ENCODE measurements around the gene TMEM184B.

TMEM184B gene

DNA sequence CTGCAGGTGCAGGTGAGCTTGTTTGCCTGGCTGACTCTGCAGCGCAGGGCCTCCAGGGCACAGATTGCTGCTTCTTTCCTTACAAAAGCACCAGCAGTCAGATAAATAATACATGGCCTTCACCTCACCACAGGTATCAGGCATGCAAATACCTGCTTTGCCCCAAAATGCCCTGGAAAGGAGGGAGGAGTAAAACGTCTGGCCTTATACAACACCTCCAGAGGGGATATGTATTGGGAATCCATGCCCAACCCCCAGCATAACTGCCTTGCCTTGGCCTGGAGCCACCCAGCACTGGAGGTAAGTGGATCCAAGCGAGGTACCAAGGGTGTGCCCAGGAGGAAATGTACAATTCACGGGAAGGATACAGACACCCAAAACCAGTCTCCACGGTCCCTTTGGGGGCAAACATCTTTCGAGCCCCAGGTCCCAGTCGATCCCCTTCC lies 860 bp downstream of the TMEM184B start:
- DNase-seq = no peak

DNA sequence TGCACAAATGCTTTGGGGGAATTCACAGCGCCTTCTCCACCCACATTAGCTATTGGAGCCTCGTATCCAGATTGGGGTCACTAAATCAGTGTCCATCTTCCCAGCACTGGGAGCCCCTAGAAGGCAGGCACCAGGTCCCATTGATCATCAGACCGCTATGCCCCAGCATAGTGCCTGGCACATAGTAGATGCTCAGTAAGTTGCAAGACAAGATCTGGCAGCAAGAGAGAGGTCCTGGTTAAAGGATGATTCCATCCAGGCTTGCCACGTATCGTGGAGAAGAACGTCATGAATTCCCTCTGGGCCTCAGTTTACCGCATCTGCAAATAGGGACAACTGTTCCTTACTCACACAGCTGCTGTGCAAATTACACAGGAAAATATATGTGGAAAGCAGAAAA lies 1.7 kb downstream of the TMEM184B start:
- no peak for DNase-seq

DNA sequence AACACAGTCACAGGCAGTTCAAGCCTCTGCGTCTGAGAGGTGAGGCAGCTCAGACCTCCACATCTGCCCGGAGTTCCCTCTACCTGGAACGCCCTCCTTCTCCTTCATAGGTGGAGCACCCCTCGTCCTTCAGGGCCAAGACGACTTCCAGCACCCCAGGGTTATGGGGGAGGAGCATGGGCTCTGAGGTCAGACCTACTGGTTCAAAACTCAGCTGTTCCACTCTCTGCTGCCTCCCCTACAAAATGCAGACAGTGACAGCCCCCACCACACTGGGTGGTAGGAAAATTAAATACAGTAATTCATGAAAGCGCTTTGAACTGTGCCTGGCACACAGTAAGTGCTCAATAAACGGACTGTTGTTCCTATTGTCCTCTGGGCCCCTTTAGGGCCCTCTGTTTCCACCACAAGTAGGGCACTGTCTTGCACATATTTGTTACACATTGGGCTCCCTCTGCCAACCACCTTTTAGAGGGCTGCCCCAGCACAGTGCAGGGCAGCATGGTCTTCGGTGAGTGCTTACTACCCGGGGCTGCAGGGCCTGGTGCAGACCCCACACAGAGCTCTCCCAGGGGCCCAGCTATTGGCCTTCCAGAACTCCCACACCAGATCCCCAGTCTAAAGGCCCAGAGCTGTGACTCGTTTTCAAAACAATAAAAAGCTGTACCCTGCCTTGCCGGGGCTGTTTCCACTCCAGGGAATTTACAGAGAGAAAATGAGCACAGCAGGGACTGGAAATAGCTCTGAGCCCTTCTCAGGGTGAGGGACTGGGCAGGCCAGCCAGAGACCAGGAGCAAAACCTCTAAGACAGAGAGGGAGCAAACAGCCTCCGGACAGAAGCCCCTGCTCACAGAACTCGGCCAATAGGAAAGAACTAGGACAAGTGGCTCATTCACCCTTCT lies 2.5 kb downstream of the TMEM184B start:
- DNase-seq = no peak

DNA sequence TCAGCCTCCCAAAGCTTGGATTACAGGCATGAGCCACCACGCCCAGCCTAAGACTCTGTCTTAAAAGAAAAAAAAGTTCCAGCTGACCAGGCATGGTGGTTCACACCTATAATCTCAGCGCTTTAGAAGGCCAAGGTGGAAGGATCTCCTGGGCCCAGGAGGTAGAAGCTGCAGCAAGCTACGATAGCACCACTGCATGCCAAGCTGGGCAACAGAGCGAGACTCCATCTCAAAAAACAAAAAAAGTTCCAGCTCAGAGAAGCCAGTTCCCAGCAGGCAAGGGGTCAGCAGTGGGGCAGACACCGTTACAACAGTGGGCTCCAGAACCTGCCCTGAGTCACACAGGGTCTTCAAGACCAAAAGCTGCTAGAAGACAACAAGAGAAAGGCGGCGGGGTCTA lies 3.3 kb downstream of the TMEM184B start:
- no peak for DNase-seq

DNA sequence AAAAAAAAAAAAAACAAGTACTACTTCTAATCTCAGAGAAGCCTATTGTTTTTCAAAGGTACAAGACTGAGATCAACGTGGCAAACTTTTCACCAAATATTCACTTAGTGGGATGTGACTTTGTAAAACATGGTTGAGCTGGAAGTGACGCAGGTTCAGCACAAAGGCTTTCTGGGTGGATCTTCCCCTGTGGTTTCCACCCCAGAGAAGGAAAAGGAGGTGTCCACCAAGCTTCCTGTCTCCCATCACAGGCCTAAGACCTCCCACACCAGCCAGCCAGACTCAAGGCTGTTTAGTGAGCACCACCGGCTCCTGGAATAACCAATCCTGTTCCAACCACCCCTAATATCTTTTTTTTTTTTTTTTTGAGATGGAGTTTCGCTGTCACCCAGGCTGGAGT lies 5.7 kb downstream of the TMEM184B start:
- peak; percentile 51 for DNase-seq

DNA sequence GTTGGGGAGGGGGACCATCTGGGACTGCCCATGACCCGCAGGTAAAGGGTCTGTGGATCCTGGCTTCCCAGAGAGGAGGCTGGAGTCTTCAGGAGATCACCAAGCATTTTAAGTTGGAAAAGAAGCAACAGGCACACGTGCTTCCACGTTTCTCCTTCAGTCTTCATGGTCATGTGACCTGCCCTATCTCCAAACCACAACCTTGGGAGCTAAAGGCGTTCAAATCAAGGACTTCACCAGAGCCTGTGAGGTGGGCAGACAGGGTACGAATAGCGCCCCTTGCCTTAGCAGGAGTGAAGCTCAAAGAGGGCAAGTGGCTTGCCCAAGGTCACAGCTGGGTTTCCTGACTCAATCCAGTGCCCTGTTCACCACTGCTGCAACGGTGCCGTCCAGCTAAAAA lies 6.7 kb downstream of the TMEM184B start:
- no peak for DNase-seq

DNA sequence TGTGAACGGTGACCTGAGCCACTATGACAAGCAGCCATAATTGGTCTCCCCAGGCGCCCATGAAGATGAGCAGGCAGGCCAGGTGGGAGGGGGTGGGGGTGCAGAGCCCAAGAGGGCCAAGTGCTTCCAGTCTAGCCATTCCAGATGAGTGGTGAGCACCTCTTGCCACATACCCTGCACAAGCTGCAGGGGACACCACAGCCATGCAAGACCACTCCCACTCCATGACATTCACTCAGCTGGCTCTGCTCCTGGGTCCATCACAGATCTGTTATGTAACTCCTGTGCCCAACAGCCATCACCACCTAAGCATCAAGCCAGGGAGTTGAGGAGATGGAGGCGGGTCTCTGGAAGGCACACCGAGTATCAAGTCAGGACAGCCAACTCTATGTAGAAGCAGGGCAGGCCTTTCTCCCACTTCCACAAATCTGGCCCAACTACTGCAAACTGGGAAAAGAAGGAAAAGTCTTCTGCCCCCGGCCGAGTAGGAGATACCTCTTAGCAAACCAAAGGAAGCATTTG lies 8.4 kb downstream of the TMEM184B start:
- no peak for DNase-seq

DNA sequence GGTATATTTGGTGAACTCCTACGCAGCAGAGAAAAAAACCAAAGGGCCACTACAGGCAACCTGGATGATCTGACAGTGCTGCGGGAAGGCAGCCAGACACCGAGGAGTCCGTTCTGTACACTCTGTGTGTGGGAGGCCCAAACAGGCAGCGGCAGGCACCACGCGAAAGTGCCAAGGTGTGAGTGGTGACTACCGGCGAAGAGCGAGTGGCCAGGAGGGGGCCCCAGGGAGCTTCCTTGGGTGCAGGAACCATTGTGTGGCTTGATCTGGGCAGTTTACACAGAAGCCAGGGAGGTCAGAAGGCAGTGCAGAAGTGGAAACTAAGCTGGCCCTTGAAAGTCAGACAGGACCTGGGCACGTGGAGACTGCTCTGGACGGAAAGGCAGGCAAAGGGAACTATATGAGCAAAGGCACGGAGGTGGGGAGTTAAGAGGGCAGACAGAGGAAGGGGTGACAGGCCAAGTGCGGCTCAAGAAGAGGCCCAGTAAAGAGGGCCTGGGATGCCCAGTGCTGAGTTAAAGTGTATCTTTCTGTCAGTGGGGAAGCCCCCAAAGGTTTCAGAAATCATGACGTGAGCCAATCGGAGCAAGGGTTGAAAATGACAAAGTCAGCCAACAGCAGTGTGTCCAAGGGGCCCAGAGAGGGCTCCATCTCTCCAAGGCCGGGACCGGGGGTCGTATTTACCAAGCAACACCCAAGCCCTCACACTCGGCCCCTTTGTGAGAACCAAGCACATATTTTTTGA lies 10.6 kb downstream of the TMEM184B start:
- peak; percentile 67 for DNase-seq

DNA sequence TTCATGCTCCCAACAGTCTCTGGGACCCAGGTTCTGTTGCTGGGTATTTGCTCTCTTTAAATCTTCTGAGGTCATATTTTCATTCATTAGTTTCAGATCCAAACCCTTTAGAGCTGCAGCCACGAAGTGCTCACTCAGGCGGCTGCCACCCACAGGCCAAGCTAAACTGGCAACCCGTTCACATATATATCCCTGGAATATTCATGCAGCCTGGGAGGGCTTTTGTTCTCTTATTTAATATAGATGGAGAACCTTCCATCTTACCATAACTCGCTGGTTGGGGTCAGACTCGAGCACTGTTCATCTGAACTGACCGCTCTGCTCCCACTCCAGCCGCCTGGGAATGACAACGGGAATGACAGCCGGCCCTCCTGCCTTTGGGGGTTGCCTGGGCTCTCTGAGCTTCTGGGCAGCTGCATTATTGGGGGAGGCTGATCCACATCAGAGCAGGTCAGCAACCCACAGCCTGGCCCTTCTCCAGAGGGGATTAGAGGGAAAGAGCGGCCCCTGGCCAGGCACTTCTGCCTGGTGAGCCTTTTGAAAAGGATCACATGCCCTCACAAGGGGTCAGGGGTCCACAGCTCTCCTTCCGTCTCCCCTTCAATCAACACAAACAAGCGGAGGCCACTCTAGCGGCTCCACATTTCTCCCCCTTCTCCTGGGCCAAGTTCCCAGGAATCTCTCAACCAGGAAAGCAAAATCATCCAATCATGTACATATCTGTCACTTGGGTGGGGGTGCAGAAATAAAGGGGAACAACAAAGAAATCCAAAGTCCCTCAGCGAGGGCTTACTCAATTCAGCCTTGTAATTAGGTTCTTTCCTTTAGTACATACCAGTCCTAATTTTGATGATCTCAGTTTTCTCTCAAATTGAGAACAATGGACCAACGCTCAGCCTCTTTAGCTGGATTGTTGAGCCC lies 11.8 kb downstream of the TMEM184B start:
- no peak for DNase-seq

DNA sequence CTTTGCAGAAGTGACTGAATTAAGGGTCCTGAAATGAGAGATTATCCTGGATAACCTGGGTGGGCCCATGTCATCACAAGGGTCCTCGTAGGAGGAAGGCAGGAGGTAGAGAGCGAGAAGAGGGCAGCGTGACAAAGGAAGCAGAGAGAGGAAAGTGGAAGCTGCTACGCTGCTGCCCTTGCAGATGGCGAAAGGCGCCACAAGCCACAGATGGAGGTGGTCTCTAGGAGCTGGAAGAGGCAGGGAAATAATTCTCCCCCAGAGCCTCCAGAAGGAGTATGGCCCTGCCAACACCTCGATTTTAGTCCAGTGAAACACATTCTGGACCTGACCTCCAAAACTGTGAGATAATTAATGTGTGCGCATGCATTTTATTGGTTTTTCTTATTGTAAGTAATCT lies 13.4 kb downstream of the TMEM184B start:
- DNase-seq = no peak

DNA sequence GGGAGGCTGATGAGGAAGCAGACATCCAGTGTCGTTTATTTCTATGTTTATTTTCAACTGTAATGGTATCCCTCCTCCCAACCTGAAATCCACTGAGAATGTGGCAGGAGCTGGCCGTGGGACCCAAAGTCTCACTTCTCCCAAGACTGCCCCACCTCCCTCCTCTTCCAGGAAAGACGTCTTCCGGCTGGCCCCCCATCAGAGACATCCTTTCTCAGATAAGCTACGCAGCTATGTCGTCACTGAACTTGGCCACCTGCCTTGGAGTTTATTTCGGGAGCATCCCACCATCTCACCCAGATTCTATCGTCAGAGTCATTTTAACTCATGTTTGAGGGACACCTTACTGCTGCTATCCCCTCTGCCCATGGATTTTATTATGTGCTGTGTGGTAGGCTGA lies 13.9 kb downstream of the TMEM184B start:
- DNase-seq = no peak

DNA sequence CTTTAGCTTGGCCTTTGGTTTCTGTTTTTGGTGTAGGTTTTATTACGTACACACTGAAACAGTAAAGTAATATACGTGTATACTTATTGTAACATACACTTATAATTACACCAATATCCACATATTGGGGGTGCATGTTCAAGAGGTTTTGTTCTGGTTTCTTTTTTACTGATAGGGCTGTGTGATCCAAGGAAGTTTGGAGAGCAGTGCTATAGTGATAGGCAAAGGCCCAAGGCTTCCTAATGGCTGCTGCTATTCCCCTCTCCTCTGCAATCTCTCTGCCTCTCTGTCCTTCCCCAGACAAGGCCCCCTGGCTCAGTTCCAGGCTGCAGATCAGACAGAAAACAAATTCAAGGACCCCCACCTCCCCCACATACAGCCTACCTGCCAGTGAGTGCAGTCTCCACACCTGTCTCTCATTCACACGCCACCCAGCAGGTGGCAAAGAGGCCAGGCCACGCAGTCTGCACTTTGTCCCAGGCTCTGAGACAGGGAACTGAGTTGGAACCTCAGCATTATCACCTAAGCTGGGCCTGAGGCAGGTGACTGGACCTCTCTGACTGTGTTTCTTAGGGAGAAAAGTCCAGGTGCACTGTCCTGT lies 15.1 kb downstream of the TMEM184B start:
- DNase-seq = no peak

DNA sequence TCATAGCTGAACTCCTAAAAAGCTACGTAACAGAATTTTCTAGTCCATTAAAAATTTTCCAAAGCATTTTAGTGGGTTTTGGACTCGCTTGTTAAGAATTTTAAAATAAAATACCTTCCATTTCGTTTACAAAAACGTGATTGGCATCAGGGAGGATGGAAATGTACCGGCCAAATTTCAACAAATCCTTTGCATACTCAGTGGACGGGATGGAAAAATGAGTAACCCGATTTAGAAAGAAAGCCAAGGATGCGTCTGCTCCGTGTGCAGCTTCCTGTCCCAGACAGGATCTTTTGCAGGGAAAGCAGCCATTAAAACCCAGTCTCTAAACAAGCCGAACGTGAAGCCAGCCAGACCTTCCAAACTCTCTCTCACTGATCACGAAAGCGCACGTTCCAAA lies 15.6 kb downstream of the TMEM184B start:
- no peak for DNase-seq

DNA sequence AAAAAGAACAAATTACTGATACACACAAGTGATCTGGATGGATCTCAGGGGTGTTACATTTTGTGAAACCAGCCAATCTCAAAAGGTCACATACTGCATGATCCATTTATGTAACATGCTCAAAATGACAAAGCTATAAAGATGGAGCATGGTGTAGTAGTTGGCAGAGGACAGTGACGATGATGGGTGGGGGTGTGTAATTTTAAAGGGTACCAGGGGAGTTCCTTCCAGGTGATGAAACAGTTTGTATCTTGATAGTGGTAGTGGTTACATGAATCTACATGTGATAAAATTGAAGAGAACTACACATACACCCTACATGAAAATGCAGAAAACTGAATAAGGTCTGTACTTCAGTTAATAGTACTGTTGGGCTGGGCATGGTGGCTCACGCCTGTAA lies 17.1 kb downstream of the TMEM184B start:
- DNase-seq = no peak

DNA sequence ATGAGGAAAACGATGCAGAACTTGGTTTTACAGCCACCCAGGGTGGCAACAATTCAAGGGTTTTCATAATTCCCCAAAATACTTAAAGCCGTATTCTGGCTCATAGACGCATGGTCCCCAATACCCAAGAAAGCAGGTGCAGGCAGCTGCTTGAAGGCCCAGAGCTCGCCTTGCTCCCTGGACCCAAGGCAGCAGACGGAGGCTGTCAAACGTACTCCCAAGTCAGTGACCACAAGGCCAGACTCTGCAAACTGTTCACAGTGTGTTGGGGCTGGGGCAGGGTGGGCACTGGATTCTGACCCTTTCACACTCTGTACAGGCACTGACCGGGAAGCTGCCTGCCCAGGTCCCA lies 21.5 kb downstream of the TMEM184B start:
- no peak for DNase-seq

DNA sequence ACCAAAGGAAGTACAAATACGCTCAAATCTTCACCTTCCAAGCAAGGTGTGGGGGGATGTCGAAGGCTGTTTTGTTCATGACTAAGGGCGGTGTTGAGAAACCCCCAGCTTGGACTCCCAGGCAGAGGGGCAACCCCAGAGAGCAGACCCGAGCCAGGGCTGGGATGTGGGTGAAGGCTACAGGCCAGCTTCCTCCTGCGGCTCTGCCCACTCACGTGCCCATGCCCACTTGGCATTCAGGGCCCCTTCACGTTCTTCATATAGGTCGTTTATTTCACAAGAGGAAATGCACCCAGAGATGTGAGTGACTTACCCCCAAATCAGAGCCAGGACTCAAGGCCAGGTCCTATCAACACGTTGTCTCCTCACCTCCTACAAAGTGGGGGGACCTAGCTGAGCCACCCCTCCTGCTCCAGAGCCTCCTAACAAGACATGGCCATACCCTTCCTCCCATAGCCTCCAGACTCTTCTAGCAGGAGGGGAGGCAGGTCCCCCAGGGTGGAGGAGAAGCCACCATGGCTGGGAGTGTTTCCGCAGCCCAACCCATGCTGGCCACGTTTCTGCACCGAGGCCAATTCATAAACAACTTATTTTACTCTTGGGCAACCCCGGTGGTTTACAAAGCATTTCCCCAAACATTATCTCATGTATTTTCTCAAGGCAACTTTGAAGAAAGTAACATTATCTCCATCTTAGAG lies 22.0 kb downstream of the TMEM184B start:
- no peak for DNase-seq

DNA sequence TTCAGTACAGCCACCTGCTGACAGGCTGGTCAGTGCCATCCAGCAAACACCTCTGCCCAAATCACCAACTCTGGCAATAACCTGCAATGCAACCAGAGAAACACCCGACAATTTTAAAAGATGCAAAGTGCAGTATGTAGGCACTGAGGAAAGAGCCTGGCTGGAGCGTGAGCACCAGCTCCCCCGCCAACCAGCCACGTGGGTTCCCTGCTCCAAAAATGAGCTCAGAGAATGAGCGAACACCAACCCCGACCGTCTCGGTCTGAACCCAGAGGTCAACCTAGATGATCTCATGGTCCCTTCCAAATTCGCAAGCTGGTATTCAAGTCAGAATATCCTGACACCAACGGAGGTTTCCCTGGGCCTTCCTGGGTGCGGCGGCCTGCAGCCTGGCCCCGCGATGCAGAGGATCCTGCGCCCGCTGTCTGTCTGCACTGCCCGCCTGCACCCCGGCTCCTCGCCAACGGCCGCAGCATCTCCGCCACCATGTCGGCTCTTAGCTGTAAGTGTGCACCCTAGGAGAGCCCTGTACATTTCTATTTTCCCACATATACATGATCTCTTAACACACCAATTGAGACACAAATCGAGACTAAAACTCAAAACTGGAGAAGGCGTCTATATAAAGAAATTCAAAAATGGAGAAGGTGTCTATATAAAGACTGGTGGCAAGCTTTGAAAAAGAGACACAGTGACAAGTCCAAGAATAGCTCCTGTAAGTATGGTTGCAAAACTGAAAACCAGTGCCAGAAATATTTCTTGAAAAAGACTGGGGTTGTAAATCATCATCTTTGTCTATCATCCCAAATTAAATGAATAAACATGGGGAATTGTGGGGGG lies 22.8 kb downstream of the TMEM184B start:
- DNase-seq = no peak

DNA sequence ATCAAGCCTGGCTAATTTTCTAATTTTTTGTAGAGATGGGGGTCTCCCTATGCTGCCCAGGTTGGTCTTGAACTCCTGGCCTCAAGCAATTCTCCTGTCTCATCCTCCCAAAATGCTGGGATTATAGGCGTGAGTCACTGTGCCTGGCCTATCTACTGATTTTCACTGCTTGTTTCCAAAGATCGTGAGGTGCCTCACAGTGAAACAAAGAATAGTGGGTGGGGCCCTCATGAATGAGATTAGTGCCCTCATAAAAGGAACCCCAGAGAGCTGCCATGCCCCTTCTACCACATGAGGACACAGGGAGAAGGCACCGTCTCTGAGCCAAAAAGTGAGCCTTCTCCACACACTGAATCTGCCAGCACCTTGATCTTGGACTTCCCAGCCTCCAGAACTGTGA lies 23.5 kb downstream of the TMEM184B start:
- no peak for DNase-seq

DNA sequence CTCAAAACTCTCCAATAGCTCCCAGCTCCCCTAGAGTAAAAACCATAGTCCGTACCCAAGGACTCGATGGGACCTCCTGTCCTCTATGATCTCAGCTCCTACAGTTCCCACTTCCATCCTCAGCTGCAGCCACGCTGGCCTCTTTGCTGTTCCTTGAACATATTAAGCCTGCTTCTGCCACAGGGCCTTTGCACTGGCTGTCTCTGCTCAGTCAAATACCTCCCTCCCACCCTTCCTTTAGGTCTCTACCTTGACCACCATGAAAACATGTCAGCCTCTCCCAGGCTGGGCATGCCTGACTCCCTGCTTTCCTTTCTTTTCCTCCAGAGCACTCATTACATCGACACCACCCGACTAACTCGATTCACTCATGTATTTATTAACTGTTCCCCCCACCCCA lies 24.5 kb downstream of the TMEM184B start:
- DNase-seq = no peak

DNA sequence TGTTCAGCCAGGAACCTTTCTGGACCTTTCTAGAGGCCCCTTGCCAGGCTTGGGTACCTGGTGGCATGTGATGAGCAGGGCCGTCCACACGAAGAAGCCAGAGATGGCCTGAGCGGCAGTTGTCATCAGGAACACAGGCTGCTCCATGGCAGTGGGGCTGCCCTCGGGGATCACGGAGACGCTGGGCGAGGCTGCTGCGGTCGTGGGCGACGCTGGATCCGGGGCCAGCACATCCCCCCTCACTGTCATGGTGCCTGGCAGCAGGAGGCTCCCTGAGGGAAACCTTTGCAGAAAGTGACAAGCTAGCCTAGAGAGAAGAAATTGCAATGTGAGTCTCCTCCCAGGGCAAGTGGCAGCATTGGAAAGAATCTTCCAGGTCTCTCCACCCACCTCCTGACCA lies 25.1 kb downstream of the TMEM184B start:
- no peak for DNase-seq

DNA sequence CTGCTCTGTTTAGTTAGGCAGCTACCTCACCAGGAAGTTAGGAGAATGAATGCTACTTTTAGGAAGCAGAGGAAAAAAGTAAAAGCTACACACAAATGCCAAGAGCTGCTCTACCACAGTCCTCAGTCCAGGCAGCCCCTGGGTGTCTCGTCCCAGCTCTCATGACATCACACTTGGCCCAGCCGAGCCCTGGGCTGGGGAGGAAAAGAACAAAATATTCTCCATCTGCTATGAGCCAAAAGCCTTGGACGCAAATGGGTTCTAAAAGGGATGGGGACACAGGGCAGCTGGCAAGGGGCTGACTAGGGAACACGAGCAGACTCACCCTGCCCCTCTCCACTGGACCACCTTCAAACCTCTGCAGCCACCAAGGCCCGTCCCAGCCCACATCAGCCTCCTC lies 26.1 kb downstream of the TMEM184B start:
- DNase-seq = no peak

Data from stimulated activated CD8-positive, alpha-beta memory T cell treated with anti-CD3 and anti-CD28 coated beads, Interleukin-4, amount 100 ng/mL, for 48 hours (primary cell).